GM23248 (cell line): ENCODE measurements around the gene BCL7C.

Experiments used
- EZH2 ChIP-seq: fragments of 200-600 bp; sonication (generic); IDR thresholded peaks from 2 replicates; pipeline ENCODE4 v1.6.1; 2018; ENCODE audit warnings: antibody characterized with exemption, mild to moderate bottlenecking; ENCODE audit not compliant: insufficient read depth, poor library complexity, severe bottlenecking
- EZH2phosphoT487 ChIP-seq: fragments of 200-600 bp; sonication (generic); IDR thresholded peaks from 2 replicates; pipeline ENCODE4 v1.6.1; 2018; ENCODE audit warnings: antibody characterized with exemption, moderate library complexity, mild to moderate bottlenecking, low read depth; ENCODE audit not compliant: insufficient read depth

DNA sequence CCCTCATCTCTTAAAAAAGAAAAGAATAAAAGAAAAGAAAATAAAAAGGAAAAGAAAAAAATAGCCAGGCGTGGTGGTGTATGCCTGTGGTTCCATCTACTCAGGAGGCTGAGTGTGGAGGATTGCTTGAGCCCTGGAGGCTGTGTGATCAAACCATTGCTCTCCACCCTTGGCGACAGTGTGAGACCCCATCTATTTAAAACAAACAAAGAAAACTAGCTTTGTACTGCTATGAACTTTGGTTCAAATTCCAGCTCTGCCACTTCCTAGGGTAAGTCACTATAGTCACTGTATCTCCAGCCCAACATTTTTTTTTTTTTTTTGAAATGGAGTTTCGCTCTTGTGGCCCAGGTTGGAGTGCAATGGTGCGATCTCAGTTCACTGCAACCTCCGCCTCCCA, 6.7 kb upstream of the BCL7C start:
- TF ChIP-seq EZH2 (no peak), EZH2phosphoT487 (no peak)
